Bronchial epithelial cell (primary cell): ENCODE data around the gene VGF. TPM values are rescaled to one million over a fixed set of nuclear protein-coding genes. Genes with fewer than 3 reads are reported as not detected.

ENCODE experiments used
- DNase-seq: peaks from one replicate; pipeline ENCODE4 v3.0.0-alpha.2; 2010; ENCODE audit warnings: low read depth
- FAIRE-seq: peaks from 2 replicates; lab custom pipeline; 2011; peaks lifted over from hg19 to GRCh38; lab: Jason Lieb, UNC
- H3K27me3 ChIP-seq: 2 replicates; pipeline ENCODE4 v1.5.1; 2011; ENCODE audit warnings: low read length; ENCODE audit not compliant: control insufficient read depth, insufficient read depth
- H3K36me3 ChIP-seq: 2 replicates; pipeline ENCODE4 v1.5.1; 2011; ENCODE audit warnings: low read length; ENCODE audit not compliant: control insufficient read depth, insufficient read depth
- H3K4me3 ChIP-seq: 2 replicates; pipeline ENCODE4 v1.5.1; 2011; ENCODE audit warnings: mild to moderate bottlenecking, low read depth, low read length, control low read depth
- CTCF ChIP-seq: IDR thresholded peaks from 2 replicates; pipeline ENCODE4 v1.5.1; 2011; ENCODE audit warnings: mild to moderate bottlenecking, moderate library complexity, low read length, control low read depth, inconsistent platforms; ENCODE audit not compliant: insufficient read depth, severe bottlenecking
- total RNA-seq: library from RNA; depleted of rRNA; stranded (reverse); fragments of >200 nt; gene quantifications from 2 replicates; pipeline ENCODE4 v1.2.1, GENCODE V29; 2014

VGF gene
- total RNA-seq, 1 donor from 2014 or later: not detected

- FAIRE-seq (no peak), DNase-seq (peak; percentile 41)
- TF ChIP-seq CTCF: peak; percentile 97
- Histone ChIP-seq H3K4me3 (no peak overlapping the region), H3K36me3 (no peaks in the 10 kb centered on the region), H3K27me3 (peaks cover 56% of the 10 kb centered on the region)
These were observed 4.6 kb upstream of the VGF start for GRCh38 chr7:101169838-101170551.

DNA sequence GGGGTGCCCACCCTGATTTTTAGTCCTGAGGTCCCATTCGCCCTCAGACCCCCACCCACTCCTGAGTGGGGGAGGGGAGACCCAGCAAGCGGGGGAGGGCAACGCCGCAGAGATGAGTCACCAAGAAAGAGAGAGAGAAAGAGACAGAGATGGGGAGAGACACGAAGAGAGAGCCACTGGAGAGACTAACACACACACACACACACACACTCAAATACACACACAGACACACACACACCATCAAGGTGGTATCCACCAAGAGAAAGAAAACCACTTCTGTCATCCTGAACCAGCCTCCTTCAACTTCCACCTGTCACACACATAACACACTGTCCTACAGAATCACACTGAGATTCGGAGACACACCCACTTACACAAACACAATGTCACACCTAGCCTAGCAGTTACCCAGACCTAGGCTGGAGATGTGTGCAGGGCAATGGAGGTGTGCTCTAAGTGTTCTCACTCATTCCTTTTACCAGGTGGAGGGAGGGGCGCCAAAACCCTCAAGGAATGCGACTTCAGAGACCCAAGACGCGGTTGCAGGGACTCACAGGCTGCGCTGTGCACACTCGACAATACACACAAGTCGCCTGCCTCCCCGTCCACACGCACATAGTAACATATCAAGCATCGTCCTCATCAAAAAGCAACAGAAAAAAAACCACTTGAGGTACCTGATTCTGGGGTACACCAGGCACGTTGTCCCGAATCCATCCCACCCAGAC, 3.9 kb upstream of the VGF start:
- TF ChIP-seq CTCF: no peak
- no peak overlapping the region for H3K4me3 ChIP-seq
- DNase-seq: no peak
- H3K27me3 ChIP-seq: peaks cover 50% of the 10 kb centered on the region
- H3K36me3 ChIP-seq: no peaks in the 10 kb centered on the region
- FAIRE-seq: no peak

DNA sequence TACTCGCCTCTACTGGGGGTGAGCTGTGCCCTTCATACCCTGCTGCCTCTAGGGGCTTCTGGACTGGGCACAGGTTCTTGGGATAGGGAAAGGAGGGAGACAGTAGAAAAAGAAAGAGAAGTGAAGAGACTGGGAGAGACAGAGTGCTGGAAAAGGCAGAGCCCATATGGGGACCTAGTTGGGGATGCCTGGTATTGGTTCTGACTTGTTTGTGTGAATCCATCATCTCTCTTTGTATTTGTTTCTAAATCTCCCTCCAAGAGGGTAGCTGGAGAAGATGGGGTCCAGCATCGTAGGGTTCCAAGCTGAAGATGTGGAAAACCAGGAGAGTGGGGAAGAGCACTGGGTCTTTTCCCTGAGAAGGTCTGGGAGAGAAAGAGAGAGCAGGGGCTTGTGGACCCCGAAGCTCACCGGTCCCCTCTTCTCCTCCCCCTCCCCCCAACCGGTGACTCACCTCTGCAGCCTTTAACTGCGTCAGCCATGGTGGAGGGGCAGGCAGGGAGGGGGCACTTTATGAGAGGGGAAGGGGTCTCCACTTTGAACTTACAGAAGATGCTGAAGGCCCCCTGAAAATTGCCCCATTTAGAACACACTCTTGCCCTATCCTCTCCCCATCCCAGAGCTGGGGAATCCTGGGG, 3.2 kb upstream of the VGF start:
- FAIRE-seq (no peak), DNase-seq (no peak)
- H3K27me3 ChIP-seq: peaks cover 48% of the 10 kb centered on the region
- no peak overlapping the region for H3K4me3 ChIP-seq
- no peaks in the 10 kb centered on the region for H3K36me3 ChIP-seq
- no peak for TF ChIP-seq CTCF

DNA sequence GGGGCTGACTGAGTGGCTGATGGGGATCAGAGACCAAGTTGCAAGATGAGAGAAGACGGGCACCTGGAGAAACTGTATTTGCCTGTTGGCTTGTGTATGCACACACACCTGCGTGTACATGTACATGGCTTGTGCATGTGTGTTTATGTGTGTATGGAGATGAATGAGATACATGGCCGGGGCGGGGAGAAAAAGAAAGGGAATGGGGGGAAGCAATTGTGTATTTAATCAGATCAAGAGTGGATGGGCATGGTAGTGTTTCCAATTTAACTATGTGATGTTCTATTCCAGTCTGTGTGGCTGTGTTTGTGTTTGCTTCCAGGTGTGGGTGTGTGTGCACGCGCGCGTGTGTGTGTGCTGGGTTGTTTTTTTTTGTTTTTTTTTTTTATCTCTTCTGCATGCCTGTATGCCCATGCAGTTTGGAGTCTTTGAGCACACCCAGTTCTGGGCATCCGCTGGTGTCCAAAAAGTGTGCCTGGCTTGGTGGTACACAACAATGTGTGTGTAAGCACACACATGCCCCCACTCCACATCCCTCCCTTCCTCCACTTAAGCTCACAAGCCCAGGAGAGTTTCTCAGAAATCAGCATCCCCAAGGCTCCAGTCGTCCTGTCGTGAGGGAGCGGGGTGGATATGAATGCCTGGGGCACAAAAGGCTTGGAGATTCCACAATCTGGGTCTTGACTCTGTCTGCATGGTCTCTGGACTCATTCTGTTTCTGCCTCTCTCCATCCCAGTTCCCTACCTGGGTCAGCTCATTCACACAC, 2.5 kb upstream of the VGF start:
- no peak for TF ChIP-seq CTCF
- DNase-seq: no peak
- Histone ChIP-seq H3K36me3 (no peaks in the 10 kb centered on the region), H3K27me3 (peaks cover 43% of the 10 kb centered on the region), H3K4me3 (no peak overlapping the region)
- no peak for FAIRE-seq

- H3K4me3 ChIP-seq: no peak overlapping the region
- FAIRE-seq (no peak), DNase-seq (no peak)
- H3K27me3 ChIP-seq: peaks cover 36% of the 10 kb centered on the region
- no peaks in the 10 kb centered on the region for H3K36me3 ChIP-seq
- TF ChIP-seq CTCF: no peak
These were observed 1.7 kb upstream of the VGF start for GRCh38 chr7:101166909-101167644.
